Anterior cingulate cortex (tissue), 58 donors: ENCODE data around the gene SEC14L5.
"Not testable (repeated sequence)": the region's sequence is repeated elsewhere in the genome, so short reads cannot be mapped to it uniquely, and the experiment has no call there.

Source experiments
- DNase-seq, 58 donors: peaks; one replicate each; lab custom pipeline; 2025; lab: John Stamatoyannopoulos, UW

Gene SEC14L5

GRCh38 chr16:4948903-4949766, 9.0 kb upstream of the SEC14L5 start:
- DNase-seq: no peak

GRCh38 chr16:4949986-4950385, 8.1 kb upstream of the SEC14L5 start:
- no peak for DNase-seq

- not testable (repeated sequence) for DNase-seq
Observed at GRCh38 chr16:4951583-4951982, 6.5 kb upstream of the SEC14L5 start.

GRCh38 chr16:4954714-4955113, 3.4 kb upstream of the SEC14L5 start:
- DNase-seq: no peak

- DNase-seq: no peak
Observed at GRCh38 chr16:4957420-4957719, 760 bp upstream of the SEC14L5 start.

GRCh38 chr16:4958510-4959438, 644 bp downstream of the SEC14L5 start:
- DNase-seq: peak in 7 of 58 donors; percentile 12 to 42 (median 25)

- DNase-seq: peak in 1 of 58 donors; percentile 8
Observed at GRCh38 chr16:4960579-4960978, 2.4 kb downstream of the SEC14L5 start.

GRCh38 chr16:4962716-4963115, 4.6 kb downstream of the SEC14L5 start:
- peak in 38 of 58 donors; percentile 11 to 95 (median 60) for DNase-seq

GRCh38 chr16:4963527-4963926, 5.4 kb downstream of the SEC14L5 start:
- DNase-seq: not testable (repeated sequence)

GRCh38 chr16:4966736-4967453, 8.8 kb downstream of the SEC14L5 start:
- no peak for DNase-seq

GRCh38 chr16:4968278-4968677, 10.1 kb downstream of the SEC14L5 start:
- not testable (repeated sequence) for DNase-seq

GRCh38 chr16:4968879-4969483, 10.9 kb downstream of the SEC14L5 start:
- no peak for DNase-seq

- DNase-seq: peak in 1 of 58 donors; percentile 47
Observed at GRCh38 chr16:4970010-4970409, 11.9 kb downstream of the SEC14L5 start.

GRCh38 chr16:4972938-4973587, 14.9 kb downstream of the SEC14L5 start:
- peak in 50 of 58 donors; percentile 22 to 93 (median 67) for DNase-seq

GRCh38 chr16:4976079-4976478, 17.9 kb downstream of the SEC14L5 start:
- no peak for DNase-seq

- DNase-seq: no peak
Observed at GRCh38 chr16:4976611-4977145, 18.5 kb downstream of the SEC14L5 start.

- DNase-seq: no peak
Observed at GRCh38 chr16:4979164-4979563, 21.0 kb downstream of the SEC14L5 start.

GRCh38 chr16:4979736-4980660, 21.9 kb downstream of the SEC14L5 start:
- DNase-seq: no peak
